ENCODE results near the gene HLA-DPA1. TPM values are rescaled to one million over a fixed set of nuclear protein-coding genes. Genes with fewer than 3 reads are reported as not detected.
A peak's percentile ranks its signal among the peaks of the same experiment; 100 is the strongest.

Gene HLA-DPA1
- total and polyA plus RNA-seq, 10 of the 15 experiments (the other 5 are each of a cell fraction or from before 2014, with no cell fraction given) = 508 to 1,640 (median 829) TPM

DNA sequence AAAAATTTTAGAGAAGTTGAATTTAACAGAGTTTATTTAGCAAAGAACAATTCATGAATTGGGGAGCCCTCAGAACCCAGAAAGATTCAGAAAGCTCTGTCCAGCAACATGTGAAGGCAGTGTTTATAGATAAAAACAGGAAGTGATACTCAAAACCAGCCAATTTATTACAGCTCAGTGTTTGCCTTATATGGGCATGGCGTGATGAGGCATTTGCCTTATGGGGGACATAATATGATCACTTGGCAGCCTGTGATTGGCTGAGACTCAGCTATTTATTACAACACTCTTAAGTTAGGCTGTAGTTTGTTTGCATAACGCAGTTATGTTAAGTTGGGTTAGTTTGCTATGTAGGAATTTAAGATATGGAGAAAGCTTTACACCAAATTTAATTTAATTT, 11.5 kb downstream of the HLA-DPA1 start (continued):
- TF ChIP-seq CEBPZ (IDR thresholded peaks at IDR 0.05; ENCODE audit: low read depth, low read length) (no peak), CREB1 (IDR thresholded peaks at IDR 0.05; ENCODE audit: low read depth) (peak; percentile 66), SREBF1 (IDR thresholded peaks at IDR 0.05; ENCODE audit: low read length) (no peak), SMARCA5 (IDR thresholded peaks at IDR 0.05) (no peak), PKNOX1 (IDR thresholded peaks at IDR 0.05) (0 out of 2 replicates have a peak, but pooled peaks have one; percentile 20), GATAD2B (conservative IDR thresholded peaks at IDR 0.05; ENCODE audit: low read depth) (no peak), CHD2 (IDR thresholded peaks at IDR 0.05; ENCODE audit: borderline replicate concordance, low read depth, low read length) (no peak), CHD1 (IDR thresholded peaks at IDR 0.05; ENCODE audit: low read depth, low read length) (no peak), EP300 (IDR thresholded peaks at IDR 0.05; ENCODE audit: borderline replicate concordance in 1 of 2, control insufficient read depth in 1 of 2, low read depth in 2 of 2, low read length in 2 of 2) (peak in 1 of 2 experiments; percentile 46; a peak in 1 of 4 replicates), SPI1 (IDR thresholded peaks at IDR 0.05; ENCODE audit: borderline replicate concordance, insufficient read depth, low read depth, low read length) (peak; percentile 99), SIX5 (IDR thresholded peaks at IDR 0.05; ENCODE audit: low read depth, low read length, severe bottlenecking) (no peak), RELA (IDR thresholded peaks at IDR 0.05; ENCODE audit: borderline replicate concordance, partially characterized antibody) (no peak), KLF5 (IDR thresholded peaks at IDR 0.05; ENCODE audit: partially characterized antibody) (no peak), PML (IDR thresholded peaks at IDR 0.05; ENCODE audit: low read length) (no peak), ZNF687 (IDR thresholded peaks at IDR 0.05) (no peak), ATF2 (IDR thresholded peaks at IDR 0.05; ENCODE audit: low read length) (no peak; the same call in 1 of the 2 replicates), STAT3 (IDR thresholded peaks at IDR 0.05; ENCODE audit: low read depth, low read length) (no peak), EED (IDR thresholded peaks at IDR 0.05; ENCODE audit: low read depth) (no peak)
- TF ChIP-seq, protein P1, sequence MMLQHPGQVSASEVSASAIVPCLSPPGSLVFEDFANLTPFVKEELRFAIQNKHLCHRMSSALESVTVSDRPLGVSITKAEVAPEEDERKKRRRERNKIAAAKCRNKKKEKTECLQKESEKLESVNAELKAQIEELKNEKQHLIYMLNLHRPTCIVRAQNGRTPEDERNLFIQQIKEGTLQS (IDR thresholded peaks at IDR 0.05; ENCODE audit: borderline replicate concordance, extremely low read depth, low read depth, low read length) = no peak
- TF ChIP-seq, protein P2, sequence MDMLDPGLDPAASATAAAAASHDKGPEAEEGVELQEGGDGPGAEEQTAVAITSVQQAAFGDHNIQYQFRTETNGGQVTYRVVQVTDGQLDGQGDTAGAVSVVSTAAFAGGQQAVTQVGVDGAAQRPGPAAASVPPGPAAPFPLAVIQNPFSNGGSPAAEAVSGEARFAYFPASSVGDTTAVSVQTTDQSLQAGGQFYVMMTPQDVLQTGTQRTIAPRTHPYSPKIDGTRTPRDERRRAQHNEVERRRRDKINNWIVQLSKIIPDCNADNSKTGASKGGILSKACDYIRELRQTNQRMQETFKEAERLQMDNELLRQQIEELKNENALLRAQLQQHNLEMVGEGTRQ (IDR thresholded peaks at IDR 0.05; ENCODE audit: borderline replicate concordance, low read depth, low read length) = no peak

Measured in GM12878 (cell line).